Activated CD8-positive, alpha-beta memory T cell treated with anti-CD3 and anti-CD28 coated beads for 36 hours (primary cell): ENCODE results near the gene CALD1. TPM values are rescaled to one million over a fixed set of nuclear protein-coding genes. Genes with fewer than 3 reads are reported as not detected.

Source experiments
- CTCF ChIA-PET: fragments of 350-600 bp; sonication (Branson Sonifier 250); formaldehyde crosslinking; loops from one replicate; lab custom pipeline; 2021; ENCODE audit warnings: antibody characterized with exemption; lab: Charles Lee
- POLR2A ChIA-PET: fragments of 350-600 bp; sonication (Branson Sonifier 250); formaldehyde crosslinking; loops from one replicate; lab custom pipeline; 2021; ENCODE audit warnings: antibody characterized with exemption; lab: Charles Lee
- total RNA-seq, 2 experiments: library from RNA; stranded (reverse); gene quantifications; one replicate each; pipeline ENCODE4 v1.2.3, GENCODE V29; 2021

Gene CALD1
- total RNA-seq, 2 experiments from 2014 or later: 1.7 to 2.1 TPM

DNA sequence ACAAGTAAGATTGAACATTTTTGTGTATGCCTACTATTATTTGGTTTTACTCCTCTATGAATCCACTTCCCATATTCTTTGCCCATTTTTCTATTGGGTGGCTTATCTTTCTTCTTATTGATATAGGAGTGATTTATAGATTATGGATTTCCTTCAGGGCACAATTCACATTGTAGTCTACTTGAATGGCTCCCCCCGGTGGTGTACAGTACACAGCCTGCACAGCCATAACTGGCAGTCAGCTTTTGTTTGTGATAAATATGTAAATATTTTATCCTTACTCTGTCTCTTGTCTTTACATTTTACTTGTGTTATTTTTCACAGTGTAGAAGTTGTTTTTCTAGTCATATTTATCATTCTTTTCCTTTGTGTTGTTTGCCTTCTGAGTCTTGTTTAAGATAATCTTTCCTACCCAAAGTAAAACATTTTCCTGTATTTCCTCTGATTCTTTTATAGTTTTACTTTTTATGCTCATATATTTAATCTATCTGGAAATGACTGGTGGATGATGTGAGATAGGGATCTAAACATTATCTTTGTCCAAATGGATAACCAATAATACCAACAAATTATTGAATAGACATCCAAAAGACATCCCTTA is 23.9 kb upstream of the CALD1 start:
- ChIA-PET CTCF (interaction anchor here (0.6 to 1.5 kb wide), 2 partner anchors 32 to 53 kb away, joined by 3 read pairs; no protein-coding TSS in a partner anchor), POLR2A (no interaction called here)

DNA sequence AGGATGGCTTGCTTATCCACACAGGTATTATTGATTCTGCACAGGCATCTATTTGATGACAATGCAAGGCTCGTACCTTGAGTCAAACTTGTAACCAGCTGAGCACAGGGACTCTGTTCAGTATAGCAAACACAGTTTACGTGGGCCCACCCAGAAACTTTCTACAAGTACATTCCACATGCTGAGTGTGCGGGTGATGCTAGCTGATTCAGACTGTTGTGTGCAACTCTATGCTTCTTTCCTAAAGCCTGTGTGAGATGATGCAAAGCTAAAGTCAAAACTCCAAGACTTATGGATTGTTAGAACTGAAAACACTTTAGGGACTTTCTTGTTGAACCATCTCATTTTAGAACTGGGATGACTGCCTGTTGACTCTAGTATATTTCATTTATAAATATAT is 21.5 kb upstream of the CALD1 start:
- POLR2A ChIA-PET: no interaction called here
- CTCF ChIA-PET: no interaction called here

DNA sequence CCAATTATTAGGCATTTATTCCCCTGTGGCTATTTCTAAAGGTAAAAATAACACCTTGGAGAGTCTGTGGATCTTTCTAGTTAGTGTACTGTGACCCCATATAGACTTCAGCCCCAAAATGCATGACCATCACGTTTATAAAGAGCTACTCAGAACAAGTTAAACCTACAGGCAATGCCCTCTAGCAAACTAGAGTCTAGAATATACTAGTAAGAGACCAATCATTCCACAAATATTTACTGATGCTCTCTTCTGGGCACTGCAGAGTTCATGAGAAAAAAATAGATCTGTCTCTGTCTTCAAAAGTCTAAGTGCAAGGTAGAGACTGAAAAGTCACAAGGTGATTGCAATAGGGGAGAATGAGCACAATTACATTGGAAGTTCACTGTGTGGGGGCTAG is 20.5 kb upstream of the CALD1 start:
- CTCF ChIA-PET: no interaction called here

DNA sequence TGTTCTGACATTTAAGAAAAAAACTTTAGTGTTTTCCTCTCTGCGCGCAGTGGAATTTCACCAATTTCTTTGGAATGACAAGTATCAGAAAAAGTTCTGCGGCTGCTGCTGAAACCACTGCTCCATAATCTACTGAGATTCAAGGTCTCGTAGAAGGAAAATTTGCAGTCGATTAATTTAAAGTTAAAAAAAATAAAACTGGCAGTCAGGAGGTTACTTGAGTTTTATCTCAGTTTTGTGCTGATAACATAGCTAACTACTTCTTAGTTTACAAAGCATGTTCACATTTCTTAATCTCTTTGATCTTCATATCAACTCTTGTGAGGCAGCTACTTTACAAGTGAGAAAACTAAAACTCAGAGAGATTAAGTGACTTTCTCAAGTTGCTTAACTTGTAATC is 18.2 kb upstream of the CALD1 start:
- ChIA-PET POLR2A (no interaction called here), CTCF (no interaction called here)

More for the DNA sequence above, 20.5 kb upstream of the CALD1 start:
- POLR2A ChIA-PET: no interaction called here

DNA sequence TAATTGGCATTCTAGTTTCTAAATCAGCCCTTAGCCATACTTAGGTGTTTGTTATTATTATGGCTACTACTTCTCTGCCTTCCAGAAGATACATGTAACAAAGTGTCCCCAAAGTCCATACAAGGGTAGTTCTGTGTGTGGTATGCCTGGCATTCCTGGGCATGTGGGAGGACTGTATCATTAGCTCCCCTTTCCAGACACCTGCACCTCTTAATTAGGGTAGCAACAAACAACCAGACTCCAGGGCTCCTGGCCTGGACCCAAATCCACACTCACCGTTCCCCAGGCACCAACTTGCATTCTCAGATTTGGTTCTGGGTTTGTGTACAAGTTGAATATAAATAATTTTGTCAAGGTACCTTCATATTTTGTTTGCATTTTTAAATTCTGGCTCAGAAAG is 15.5 kb upstream of the CALD1 start:
- ChIA-PET CTCF (no interaction called here), POLR2A (no interaction called here)

DNA sequence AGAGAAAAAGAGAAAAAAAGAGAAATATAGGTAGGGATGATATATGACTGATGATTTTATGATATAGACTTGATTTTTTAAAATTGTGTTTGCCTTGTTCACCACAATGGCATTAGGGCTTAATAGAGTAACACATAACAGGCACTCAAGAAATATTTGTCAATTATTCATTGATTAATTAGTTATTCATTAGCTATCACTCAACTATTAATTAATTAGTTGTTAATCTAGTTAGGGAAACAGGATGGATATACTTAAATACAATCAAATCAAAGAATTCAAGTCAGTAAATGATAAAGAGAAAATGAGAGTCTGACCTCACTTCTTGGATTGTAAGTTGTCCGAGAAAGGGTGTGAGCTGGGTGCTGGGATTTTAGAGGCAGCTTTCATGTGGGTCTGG is 15.1 kb upstream of the CALD1 start:
- POLR2A ChIA-PET: no interaction called here
- CTCF ChIA-PET: no interaction called here

DNA sequence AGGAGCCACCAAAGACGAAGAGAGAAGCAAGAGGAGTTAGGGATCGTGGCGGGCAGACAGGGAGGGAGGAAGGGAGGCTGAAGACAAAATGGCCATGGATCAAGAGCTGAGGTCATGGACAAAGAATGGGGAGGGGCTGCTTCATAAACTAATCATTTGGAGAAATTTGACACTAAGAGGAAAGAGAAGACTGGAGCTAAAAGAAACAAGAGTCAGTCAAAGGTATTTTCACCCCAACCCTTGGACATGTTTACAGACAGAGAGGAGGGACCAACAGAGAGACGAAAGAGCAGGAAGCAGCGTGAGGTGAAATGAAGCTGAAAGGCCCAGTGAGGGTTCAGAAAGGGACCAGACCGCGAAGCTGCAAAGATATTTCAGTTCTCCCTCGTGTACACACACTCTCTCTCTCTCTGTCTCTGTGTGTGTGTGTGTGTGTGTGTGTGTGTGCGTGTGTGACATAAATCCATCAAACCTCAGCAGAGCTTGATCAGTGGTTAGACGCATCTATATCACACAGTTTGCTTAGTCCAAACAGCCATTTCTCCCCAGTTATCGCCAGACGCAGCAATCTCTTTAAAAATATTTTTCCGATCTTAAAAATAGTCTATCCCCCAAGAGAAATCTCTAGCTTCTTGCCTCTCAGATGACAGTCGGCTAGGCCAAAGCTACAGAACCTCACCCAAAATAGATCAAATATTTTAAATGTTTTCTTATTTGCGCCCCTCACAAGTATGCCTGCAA is 12.5 kb upstream of the CALD1 start:
- CTCF ChIA-PET: no interaction called here
- POLR2A ChIA-PET: no interaction called here

DNA sequence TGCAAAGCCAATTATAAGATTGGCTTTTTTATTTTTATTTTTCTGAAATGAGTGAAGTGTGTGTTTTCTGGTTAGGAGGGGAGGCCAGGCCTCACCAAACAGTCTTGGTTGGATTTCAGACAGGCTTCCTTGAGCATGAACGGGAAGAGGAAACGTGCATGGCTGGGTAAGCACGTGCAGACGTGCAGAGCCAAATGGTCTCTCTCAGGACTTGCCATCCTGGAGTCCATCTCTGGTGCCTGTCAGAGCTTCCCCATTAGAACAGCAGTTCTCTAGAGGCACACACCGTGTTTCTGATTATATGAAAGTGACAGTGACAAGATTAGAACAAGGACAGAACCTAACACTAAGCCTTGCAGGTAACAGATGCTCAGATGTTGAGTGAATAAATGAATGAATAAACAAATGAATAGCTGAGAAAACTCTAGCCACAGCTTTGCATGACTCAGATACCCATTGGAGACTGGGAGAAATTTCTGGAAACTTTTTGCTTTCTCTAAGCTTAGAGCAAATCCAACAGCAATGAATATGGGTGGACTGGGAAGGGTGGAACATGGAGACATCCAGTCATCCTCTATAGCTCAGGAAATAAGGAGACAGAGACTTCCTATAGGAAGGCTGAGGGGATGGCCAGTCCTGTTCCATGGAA is 11.8 kb upstream of the CALD1 start:
- CTCF ChIA-PET: no interaction called here
- POLR2A ChIA-PET: no interaction called here

DNA sequence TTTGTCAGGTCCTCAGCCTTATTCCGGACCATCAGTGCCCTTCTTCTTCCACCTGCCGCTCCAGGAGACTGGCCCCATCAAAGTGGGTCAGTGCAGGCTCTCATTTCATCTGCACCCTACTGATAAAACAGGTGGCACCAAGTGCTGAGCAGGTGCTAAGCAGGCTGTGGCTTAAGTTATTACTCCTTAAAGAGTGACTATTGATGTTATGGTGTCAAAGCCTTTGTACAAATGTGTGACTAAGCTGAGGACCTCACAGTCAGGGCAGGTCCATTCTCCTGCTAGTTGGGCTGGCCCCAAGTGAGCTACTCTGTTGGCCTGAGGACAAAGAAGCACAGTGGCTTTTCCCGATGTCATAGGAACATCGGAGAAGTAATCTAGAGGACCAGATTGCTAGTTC is 11.2 kb upstream of the CALD1 start:
- POLR2A ChIA-PET: no interaction called here
- CTCF ChIA-PET: no interaction called here

DNA sequence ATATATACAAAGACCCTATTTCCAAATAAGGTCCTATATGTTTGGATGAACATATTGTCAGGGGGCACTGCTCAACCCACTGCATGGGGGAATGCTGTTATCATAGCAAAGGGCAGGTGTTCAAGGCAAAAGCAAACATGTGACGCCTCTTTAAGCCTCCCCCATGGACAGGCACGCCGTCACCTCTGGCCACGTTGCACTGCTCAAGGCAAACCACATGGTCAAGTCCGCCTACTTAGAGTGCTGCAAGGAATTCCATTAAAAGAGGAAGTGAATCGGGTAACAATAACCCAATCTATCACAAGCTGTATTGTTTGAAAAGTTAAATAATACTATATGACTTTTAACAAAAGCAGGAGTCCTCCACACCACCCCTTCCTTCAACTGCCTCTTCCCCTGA is 8.8 kb upstream of the CALD1 start:
- ChIA-PET POLR2A (no interaction called here), CTCF (no interaction called here)

DNA sequence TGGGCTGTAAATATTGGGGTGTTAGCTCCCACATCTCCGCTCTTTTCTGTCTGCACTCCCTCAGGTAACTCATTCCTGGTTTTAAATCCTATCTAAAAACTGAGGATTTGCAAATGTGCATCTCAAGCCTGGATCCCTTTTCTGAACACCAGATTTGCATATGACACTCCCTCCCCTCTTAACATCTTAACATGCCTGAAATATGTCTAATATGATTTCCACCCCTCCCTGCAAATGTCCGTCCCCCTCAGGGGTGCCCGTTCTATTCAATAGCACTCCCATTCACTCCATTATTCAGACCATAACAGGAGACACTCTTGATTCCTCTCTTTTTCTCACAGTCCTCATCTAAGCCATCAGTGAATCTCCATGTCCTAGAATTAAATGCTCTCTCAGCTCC is 8.3 kb upstream of the CALD1 start:
- ChIA-PET CTCF (no interaction called here), POLR2A (no interaction called here)

DNA sequence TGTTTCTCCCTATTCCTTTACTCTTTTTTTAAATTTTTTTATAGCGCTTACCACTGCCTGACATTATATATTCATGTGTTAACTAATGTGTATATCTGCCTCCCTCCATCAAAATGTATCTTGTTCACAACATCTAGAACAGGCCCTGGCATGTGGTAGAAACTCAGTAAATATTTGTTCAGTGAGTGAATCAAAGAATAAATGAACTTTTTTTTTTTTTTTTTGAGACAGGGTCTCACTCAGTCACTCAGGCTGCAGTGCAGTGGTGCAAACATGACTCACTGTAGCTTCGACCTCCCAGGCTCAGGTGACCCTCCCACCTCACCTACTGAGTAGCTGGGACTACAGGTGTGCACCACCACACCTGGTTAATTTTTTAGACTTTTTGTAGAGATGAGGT is 7.5 kb upstream of the CALD1 start:
- POLR2A ChIA-PET: no interaction called here
- CTCF ChIA-PET: no interaction called here

DNA sequence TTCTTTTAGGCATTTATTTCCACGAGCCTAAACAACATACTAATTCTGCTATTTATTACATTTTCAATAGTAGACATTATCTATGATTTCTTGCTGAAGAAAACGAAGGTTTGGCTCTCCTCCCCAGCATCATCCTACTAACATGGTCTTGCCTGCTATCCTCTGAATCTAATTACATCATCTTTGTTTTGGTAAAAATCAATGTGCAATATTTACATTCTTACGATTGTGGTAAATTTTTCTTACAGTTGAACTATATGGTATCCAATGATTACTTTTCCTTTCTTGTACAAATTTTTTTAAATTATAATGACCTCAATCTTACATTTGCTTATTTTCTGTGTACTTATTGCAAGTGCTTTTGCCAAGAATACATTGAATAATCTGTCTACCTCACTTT is 7.0 kb upstream of the CALD1 start:
- POLR2A ChIA-PET: no interaction called here

DNA sequence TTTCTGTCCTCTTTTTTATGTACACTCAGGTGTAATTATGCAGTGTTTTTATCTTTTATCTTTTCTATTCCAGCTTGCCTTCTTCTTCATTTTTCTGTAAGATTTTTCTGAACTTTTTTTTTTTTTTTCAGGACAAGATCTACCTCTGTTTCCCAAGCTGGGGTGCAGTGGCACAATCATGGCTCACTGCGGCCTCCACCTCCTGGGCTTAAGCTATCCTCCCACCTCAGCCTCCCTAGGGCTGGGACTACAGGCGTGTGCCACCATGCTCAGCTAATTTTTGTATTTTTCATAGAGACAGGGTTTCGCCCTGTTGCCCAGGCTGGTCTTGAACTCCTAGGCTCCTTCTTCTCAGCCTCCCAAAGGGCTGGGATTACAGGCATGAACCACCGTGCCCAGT is 6.3 kb upstream of the CALD1 start:
- POLR2A ChIA-PET: no interaction called here
- CTCF ChIA-PET: no interaction called here

More for the DNA sequence above, 7.0 kb upstream of the CALD1 start:
- CTCF ChIA-PET: no interaction called here

DNA sequence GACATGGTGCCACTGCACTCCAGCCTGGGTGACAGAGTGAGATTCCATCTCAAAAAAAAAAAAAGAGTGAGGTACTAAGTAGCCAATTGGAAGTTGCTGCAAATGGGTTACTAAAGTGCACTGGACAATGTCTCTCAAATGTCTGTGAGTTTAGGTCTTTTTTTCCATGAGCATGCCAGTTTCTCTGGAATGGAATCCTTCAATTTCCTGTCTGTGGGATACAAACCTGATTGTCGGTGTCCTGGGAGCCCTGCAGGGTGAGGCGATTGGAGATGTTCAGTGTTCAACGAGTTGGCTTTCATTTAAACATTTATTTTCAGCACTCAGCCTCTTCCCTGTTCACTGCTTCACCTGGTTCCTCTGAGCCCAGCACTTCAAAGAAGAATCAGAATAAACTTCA is 5.3 kb upstream of the CALD1 start:
- POLR2A ChIA-PET: no interaction called here
- CTCF ChIA-PET: no interaction called here

DNA sequence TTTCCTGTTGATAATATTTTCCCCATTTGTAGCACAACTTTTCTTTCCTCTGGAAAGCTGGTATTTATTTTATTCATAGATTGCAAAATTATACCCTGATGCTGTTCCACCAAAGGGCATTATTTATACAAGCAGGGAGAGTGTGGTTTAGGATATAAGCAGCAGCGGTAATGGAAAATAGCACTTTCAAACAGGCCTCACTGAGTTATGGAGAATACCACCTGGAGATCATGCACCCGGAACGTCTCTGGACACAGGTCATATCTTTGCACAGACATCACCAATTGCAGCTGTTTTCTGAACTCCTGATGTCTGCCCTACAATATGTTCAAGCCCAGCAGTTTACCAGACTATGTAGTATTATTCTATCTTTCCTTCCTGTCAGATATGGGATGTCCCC is 2.0 kb upstream of the CALD1 start:
- POLR2A ChIA-PET: no interaction called here
- CTCF ChIA-PET: no interaction called here

DNA sequence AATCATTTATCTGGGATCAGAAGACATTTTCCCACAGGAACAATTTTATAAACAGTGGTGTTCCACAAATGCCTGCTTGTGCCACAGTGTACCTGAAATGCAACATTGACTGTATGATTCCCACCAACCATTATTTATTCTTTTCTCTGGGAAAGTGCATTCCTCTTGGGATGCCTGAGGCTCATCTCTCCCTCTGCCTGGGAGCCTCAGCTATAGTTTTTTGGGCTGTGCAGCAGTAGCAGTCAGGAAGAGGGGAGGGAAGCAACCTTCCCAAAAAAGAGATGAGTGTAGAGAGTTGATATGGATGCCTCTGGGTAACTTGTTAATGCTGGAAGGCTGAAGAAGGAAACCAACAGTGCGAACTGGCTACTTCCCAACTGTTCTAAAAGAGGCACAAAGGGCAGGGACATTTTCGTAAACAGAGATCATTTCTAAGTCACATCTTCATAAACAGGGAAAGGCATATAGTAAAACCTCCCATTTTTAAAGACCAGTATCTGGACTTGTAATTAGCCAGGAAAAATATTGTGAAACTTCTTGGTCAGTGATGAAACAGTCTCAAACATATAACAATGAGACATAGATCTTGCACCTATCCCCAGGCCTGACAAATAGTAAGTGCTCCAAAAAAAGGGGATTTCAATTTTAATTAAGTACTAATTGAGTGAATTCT is 1.4 kb upstream of the CALD1 start:
- CTCF ChIA-PET: no interaction called here
- POLR2A ChIA-PET: no interaction called here

DNA sequence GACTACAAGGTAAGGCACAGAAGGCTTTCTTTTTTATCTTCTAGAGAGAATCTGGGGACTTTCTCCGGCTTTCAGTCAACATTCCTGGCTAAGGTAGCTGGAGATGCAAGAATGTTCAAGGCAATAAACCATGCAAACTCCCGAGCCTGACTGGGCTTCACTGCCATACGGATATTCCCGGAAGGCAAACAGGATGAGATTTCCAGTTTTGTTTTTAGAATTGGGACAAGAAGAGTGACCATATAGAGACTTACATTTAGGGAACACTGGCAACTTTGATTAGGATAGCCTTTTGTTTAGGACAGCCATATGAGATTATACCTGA is 269 bp downstream of the CALD1 start:
- ChIA-PET CTCF (no interaction called here), POLR2A (no interaction called here)

DNA sequence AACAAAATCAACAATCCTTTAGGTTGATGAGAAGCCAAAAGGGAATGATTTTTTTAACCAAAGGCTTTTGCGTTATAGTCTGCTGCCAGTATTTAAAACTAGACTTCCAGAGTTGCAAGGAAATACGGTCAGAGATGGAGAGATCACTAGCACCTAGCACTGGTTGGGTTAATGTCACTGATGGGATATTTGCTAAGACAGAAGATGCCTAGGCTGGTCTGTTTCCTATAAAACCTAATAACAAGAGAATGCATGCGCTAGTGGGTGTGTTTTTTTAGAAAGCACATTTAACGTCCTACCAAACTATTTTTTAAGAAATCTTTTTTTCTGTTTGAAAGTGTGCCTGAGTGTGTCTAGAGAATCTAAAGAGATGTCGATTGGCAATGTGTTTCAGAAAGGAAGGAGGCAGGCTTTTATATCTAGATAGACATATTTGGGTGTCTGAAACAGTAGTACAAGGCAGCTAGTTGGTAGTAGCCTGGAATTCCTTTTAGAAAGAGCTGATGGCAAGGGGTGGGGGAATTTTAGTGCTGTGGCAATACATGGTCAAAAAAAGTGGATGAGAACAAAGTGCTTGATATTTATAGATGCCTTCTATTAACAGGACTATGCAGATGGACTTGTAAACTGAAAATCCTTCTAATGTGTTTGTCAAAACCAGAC is 863 bp downstream of the CALD1 start:
- CTCF ChIA-PET: no interaction called here
- POLR2A ChIA-PET: no interaction called here

DNA sequence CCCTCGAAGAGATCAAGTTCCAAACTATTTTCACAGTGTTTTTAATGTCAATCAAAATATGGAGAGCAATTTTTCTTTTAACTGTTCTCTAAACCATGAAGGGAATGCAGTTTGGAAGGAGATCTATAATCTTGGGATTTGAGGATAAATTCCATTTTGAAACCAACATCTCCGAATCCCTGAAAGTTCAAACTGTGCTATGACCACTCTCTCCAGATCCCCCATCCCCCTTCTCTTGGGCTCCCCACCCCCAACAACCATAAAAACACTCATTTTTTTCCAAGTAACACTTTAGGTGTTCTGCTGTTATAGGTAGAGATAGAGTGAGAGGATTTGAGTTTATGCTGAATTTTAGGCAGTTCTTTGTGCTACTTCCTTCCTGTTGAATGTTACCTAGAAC is 1.7 kb downstream of the CALD1 start:
- ChIA-PET CTCF (no interaction called here), POLR2A (no interaction called here)
